GM12801 (cell line): Measurements from ENCODE around the gene ARHGAP42.

Experiments
- CTCF ChIP-seq: IDR thresholded peaks from one replicate; pipeline ENCODE4 v1.5.1; 2011; ENCODE audit warnings: control low read depth; ENCODE audit not compliant: insufficient read length; ENCODE audit errors: extremely low read depth

The ARHGAP42 gene

GRCh38 chr11:100956351-100956750, 269.3 kb downstream of the ARHGAP42 start:
- TF ChIP-seq CTCF, result no peak

- TF ChIP-seq CTCF, result no peak
These were observed 270.4 kb downstream of the ARHGAP42 start for GRCh38 chr11:100957499-100957898.

GRCh38 chr11:100961633-100962032, 274.5 kb downstream of the ARHGAP42 start:
- TF ChIP-seq CTCF, result no peak

- TF ChIP-seq CTCF, result no peak
These were observed 276.3 kb downstream of the ARHGAP42 start for GRCh38 chr11:100963375-100963774.

GRCh38 chr11:100964435-100964834, 277.3 kb downstream of the ARHGAP42 start:
- no peak for TF ChIP-seq CTCF

- no peak for TF ChIP-seq CTCF
These were observed 278.3 kb downstream of the ARHGAP42 start for GRCh38 chr11:100965346-100965745.

GRCh38 chr11:100966366-100966765, 279.3 kb downstream of the ARHGAP42 start:
- TF ChIP-seq CTCF, result no peak

- no peak for TF ChIP-seq CTCF
These were observed 281.9 kb downstream of the ARHGAP42 start for GRCh38 chr11:100969008-100969407.
